ENCODE data around the gene PLEKHM2.
A peak's percentile ranks its signal among the peaks of the same experiment; 100 is the strongest.

Gene PLEKHM2

GRCh38 chr1:15680131-15680530 lies 4.0 kb upstream of the PLEKHM2 start:
- in situ Hi-C loops (cut with HindIII; ENCODE audit: low pct_unique_long_range_greater_than_20kb, low sequenced_read_pairs), result no loop called here
- no peak for DNase-seq (ENCODE audit: low read depth in 1 of 2, low spot score in 1 of 2)
- no peak for TF ChIP-seq JUND (IDR thresholded peaks at IDR 0.05; ENCODE audit: low read depth)

- in situ Hi-C loops (cut with HindIII; ENCODE audit: low pct_unique_long_range_greater_than_20kb, low sequenced_read_pairs), result no loop called here
- no peak for TF ChIP-seq JUND (IDR thresholded peaks at IDR 0.05; ENCODE audit: low read depth)
- DNase-seq (ENCODE audit: low read depth in 1 of 2, low spot score in 1 of 2), result no peak
Measured at GRCh38 chr1:15680561-15681348, 3.4 kb upstream of the PLEKHM2 start.

GRCh38 chr1:15681349-15682292 lies 2.5 kb upstream of the PLEKHM2 start:
- in situ Hi-C loops (cut with HindIII; ENCODE audit: low pct_unique_long_range_greater_than_20kb, low sequenced_read_pairs), result no loop called here
- DNase-seq (ENCODE audit: low read depth in 1 of 2, low spot score in 1 of 2), result no peak
- no peak for TF ChIP-seq JUND (IDR thresholded peaks at IDR 0.05; ENCODE audit: low read depth)

GRCh38 chr1:15682936-15683341 lies 1.2 kb upstream of the PLEKHM2 start:
- in situ Hi-C loops (cut with HindIII; ENCODE audit: low pct_unique_long_range_greater_than_20kb, low sequenced_read_pairs), result no loop called here
- TF ChIP-seq JUND (IDR thresholded peaks at IDR 0.05; ENCODE audit: low read depth), result no peak
- DNase-seq (ENCODE audit: low read depth in 1 of 2, low spot score in 1 of 2), result no peak

- TF ChIP-seq JUND (IDR thresholded peaks at IDR 0.05; ENCODE audit: low read depth), result no peak
- no peak for DNase-seq (ENCODE audit: low read depth in 1 of 2, low spot score in 1 of 2)
- in situ Hi-C loops (cut with HindIII; ENCODE audit: low pct_unique_long_range_greater_than_20kb, low sequenced_read_pairs), result no loop called here
Measured at GRCh38 chr1:15683345-15684039, 628 bp upstream of the PLEKHM2 start.

GRCh38 chr1:15684468-15685291 lies 560 bp downstream of the PLEKHM2 start:
- in situ Hi-C loops (cut with HindIII; ENCODE audit: low pct_unique_long_range_greater_than_20kb, low sequenced_read_pairs), result no loop called here
- DNase-seq (ENCODE audit: low read depth in 1 of 2, low spot score in 1 of 2), result peak in 1 of 2 experiments; percentile 27
- no peak for TF ChIP-seq JUND (IDR thresholded peaks at IDR 0.05; ENCODE audit: low read depth)

- no peak for DNase-seq (ENCODE audit: low read depth in 1 of 2, low spot score in 1 of 2)
- TF ChIP-seq JUND (IDR thresholded peaks at IDR 0.05; ENCODE audit: low read depth), result no peak
- in situ Hi-C loops (cut with HindIII; ENCODE audit: low pct_unique_long_range_greater_than_20kb, low sequenced_read_pairs), result no loop called here
Measured at GRCh38 chr1:15685820-15686219, 1.7 kb downstream of the PLEKHM2 start.

- TF ChIP-seq JUND (IDR thresholded peaks at IDR 0.05; ENCODE audit: low read depth), result no peak
- in situ Hi-C loops (cut with HindIII; ENCODE audit: low pct_unique_long_range_greater_than_20kb, low sequenced_read_pairs), result no loop called here
- no peak for DNase-seq (ENCODE audit: low read depth in 1 of 2, low spot score in 1 of 2)
Measured at GRCh38 chr1:15687446-15687845, 3.3 kb downstream of the PLEKHM2 start.

- no peak for TF ChIP-seq JUND (IDR thresholded peaks at IDR 0.05; ENCODE audit: low read depth)
- in situ Hi-C loops (cut with HindIII; ENCODE audit: low pct_unique_long_range_greater_than_20kb, low sequenced_read_pairs), result no loop called here
- DNase-seq (ENCODE audit: low read depth in 1 of 2, low spot score in 1 of 2), result no peak
Measured at GRCh38 chr1:15690317-15690716, 6.2 kb downstream of the PLEKHM2 start.

GRCh38 chr1:15691434-15692032 lies 7.4 kb downstream of the PLEKHM2 start:
- TF ChIP-seq JUND (IDR thresholded peaks at IDR 0.05; ENCODE audit: low read depth), result no peak
- no peak for DNase-seq (ENCODE audit: low read depth in 1 of 2, low spot score in 1 of 2)
- in situ Hi-C loops (cut with HindIII; ENCODE audit: low pct_unique_long_range_greater_than_20kb, low sequenced_read_pairs), result no loop called here

- no peak for DNase-seq (ENCODE audit: low read depth in 1 of 2, low spot score in 1 of 2)
- TF ChIP-seq JUND (IDR thresholded peaks at IDR 0.05; ENCODE audit: low read depth), result no peak
- in situ Hi-C loops (cut with HindIII; ENCODE audit: low pct_unique_long_range_greater_than_20kb, low sequenced_read_pairs), result no loop called here
Measured at GRCh38 chr1:15692121-15692682, 8.1 kb downstream of the PLEKHM2 start.

All from T47D (cell line).